Osteocyte (in vitro differentiated cells): ENCODE data around the gene SLC23A2. TPM values are rescaled to one million over a fixed set of nuclear protein-coding genes. Genes with fewer than 3 reads are reported as not detected.

Experiments used
- DNase-seq: peaks from one replicate; pipeline ENCODE4 v3.0.0; 2021; ENCODE audit warnings: mixed read lengths; ENCODE audit not compliant: unreplicated experiment; ENCODE audit errors: extremely low spot score
- H3K27ac Mint-ChIP-seq: one replicate; pipeline ENCODE4 v1.8.0; 2021; ENCODE audit warnings: mild to moderate bottlenecking, mixed read lengths; ENCODE audit not compliant: unreplicated experiment
- H3K27me3 Mint-ChIP-seq: one replicate; pipeline ENCODE4 v1.8.0; 2021; ENCODE audit warnings: mixed read lengths; ENCODE audit not compliant: unreplicated experiment
- H3K36me3 Mint-ChIP-seq: one replicate; pipeline ENCODE4 v1.8.0; 2021; ENCODE audit warnings: mixed read lengths; ENCODE audit not compliant: unreplicated experiment
- H3K4me1 Mint-ChIP-seq: one replicate; pipeline ENCODE4 v1.8.0; 2021; ENCODE audit warnings: mixed read lengths; ENCODE audit not compliant: unreplicated experiment
- H3K4me3 Mint-ChIP-seq: one replicate; pipeline ENCODE4 v1.8.0; 2021; ENCODE audit warnings: mild to moderate bottlenecking, moderate library complexity, mixed read lengths; ENCODE audit not compliant: unreplicated experiment
- H3K9me3 Mint-ChIP-seq: one replicate; pipeline ENCODE4 v1.8.0; 2021; ENCODE audit warnings: mixed read lengths; ENCODE audit not compliant: unreplicated experiment
- CTCF ChIP-seq: fragments of 200-600 bp; sonication (generic); IDR thresholded peaks from 2 replicates; pipeline ENCODE4 v1.5.0; 2021; ENCODE audit warnings: antibody characterized with exemption, mild to moderate bottlenecking, moderate library complexity
- total RNA-seq: library from RNA; stranded (reverse); gene quantifications from 2 replicates; pipeline ENCODE4 v1.2.1, GENCODE V29; 2021

The SLC23A2 gene
- total RNA-seq, 1 donor from 2014 or later: 23.1 TPM

GRCh38 chr20:4833074-4833728, 168.1 kb downstream of the SLC23A2 start:
- DNase-seq: no peak
- no peak overlapping the region for H3K4me3 Mint-ChIP-seq
- peaks cover 39% of the 10 kb centered on the region for H3K27me3 Mint-ChIP-seq
- H3K9me3 Mint-ChIP-seq: peaks cover 3% of the 10 kb centered on the region
- no peak overlapping the region for H3K27ac Mint-ChIP-seq
- H3K36me3 Mint-ChIP-seq: peaks cover 2% of the 10 kb centered on the region
- H3K4me1 Mint-ChIP-seq: peaks cover 13% of the 10 kb centered on the region
- TF ChIP-seq CTCF: no peak

GRCh38 chr20:4832469-4832868, 168.8 kb downstream of the SLC23A2 start:
- no peak for DNase-seq
- Mint-ChIP-seq H3K36me3 (peaks cover 2% of the 10 kb centered on the region), H3K4me3 (no peak overlapping the region), H3K9me3 (peaks cover 3% of the 10 kb centered on the region), H3K4me1 (peaks cover 13% of the 10 kb centered on the region), H3K27ac (no peak overlapping the region), H3K27me3 (peaks cover 33% of the 10 kb centered on the region)
- no peak for TF ChIP-seq CTCF

GRCh38 chr20:4830696-4831095, 170.6 kb downstream of the SLC23A2 start:
- Mint-ChIP-seq H3K4me1 (peaks cover 7% of the 10 kb centered on the region), H3K27me3 (peaks cover 20% of the 10 kb centered on the region), H3K4me3 (no peak overlapping the region), H3K9me3 (peaks cover 3% of the 10 kb centered on the region), H3K27ac (no peak overlapping the region), H3K36me3 (peaks cover 2% of the 10 kb centered on the region)
- DNase-seq: no peak
- TF ChIP-seq CTCF: no peak

GRCh38 chr20:4830259-4830658, 171.1 kb downstream of the SLC23A2 start:
- H3K27me3 Mint-ChIP-seq: peaks cover 19% of the 10 kb centered on the region
- peaks cover 2% of the 10 kb centered on the region for H3K4me1 Mint-ChIP-seq
- no peak for DNase-seq
- peaks cover 3% of the 10 kb centered on the region for H3K9me3 Mint-ChIP-seq
- H3K36me3 Mint-ChIP-seq: peaks cover 2% of the 10 kb centered on the region
- TF ChIP-seq CTCF: no peak
- H3K4me3 Mint-ChIP-seq: no peak overlapping the region
- no peak overlapping the region for H3K27ac Mint-ChIP-seq

- no peak overlapping the region for H3K4me3 Mint-ChIP-seq
- H3K36me3 Mint-ChIP-seq: peaks cover 2% of the 10 kb centered on the region
- H3K27ac Mint-ChIP-seq: no peak overlapping the region
- H3K9me3 Mint-ChIP-seq: peaks cover 3% of the 10 kb centered on the region
- peaks cover 17% of the 10 kb centered on the region for H3K27me3 Mint-ChIP-seq
- no peak for TF ChIP-seq CTCF
- DNase-seq: no peak
- H3K4me1 Mint-ChIP-seq: no peaks in the 10 kb centered on the region
These were observed 171.6 kb downstream of the SLC23A2 start for GRCh38 chr20:4829514-4830215.
